DOHH2 (cell line): ENCODE measurements around the gene NCKAP5.

Experiments
- H3F3A ChIP-seq: fragments of 200-600 bp; sonication (generic), shearing (Covaris generic); 2 replicates; pipeline ENCODE4 v1.6.0; 2016; ENCODE audit warnings: antibody characterized with exemption, mild to moderate bottlenecking; ENCODE audit not compliant: control insufficient read depth, insufficient read depth
- H3K27ac ChIP-seq: fragments of 200-600 bp; sonication (generic); 2 replicates; pipeline ENCODE4 v1.5.1; 2014; ENCODE audit warnings: low read depth, mild to moderate bottlenecking, low read length, moderate library complexity
- H3K27me3 ChIP-seq: fragments of 200-600 bp; sonication (generic); 2 replicates; pipeline ENCODE4 v1.6.1; 2014; ENCODE audit warnings: mild to moderate bottlenecking, low read length, mixed read lengths; ENCODE audit not compliant: control insufficient read depth
- H3K36me3 ChIP-seq: fragments of 200-600 bp; sonication (generic); 2 replicates; pipeline ENCODE4 v1.6.1; 2014; ENCODE audit warnings: mild to moderate bottlenecking, low read length, moderate library complexity, mixed read lengths; ENCODE audit not compliant: control insufficient read depth
- H3K4me1 ChIP-seq: fragments of 200-600 bp; sonication (generic); 2 replicates; pipeline ENCODE4 v1.6.1; 2014; ENCODE audit warnings: mild to moderate bottlenecking, low read length, mixed read lengths; ENCODE audit not compliant: control insufficient read depth
- H3K4me2 ChIP-seq: fragments of 200-600 bp; sonication (generic); 2 replicates; pipeline ENCODE4 v1.6.0; 2014; ENCODE audit warnings: mild to moderate bottlenecking, low read length, moderate library complexity
- H3K4me3 ChIP-seq: fragments of 200-600 bp; sonication (generic); 2 replicates; pipeline ENCODE4 v1.5.1; 2014; ENCODE audit warnings: mild to moderate bottlenecking, low read length, mixed read lengths
- H3K79me2 ChIP-seq: fragments of 200-600 bp; sonication (generic); 2 replicates; pipeline ENCODE4 v1.6.1; 2014; ENCODE audit warnings: mild to moderate bottlenecking, low read length, mixed read lengths; ENCODE audit not compliant: control insufficient read depth
- H3K9me2 ChIP-seq: fragments of 200-600 bp; sonication (generic); replicated peaks from 2 replicates; pipeline ENCODE4 v1.6.1; 2014; ENCODE audit warnings: mild to moderate bottlenecking, low read length, mixed read lengths; ENCODE audit not compliant: control insufficient read depth
- H3K9me3 ChIP-seq: fragments of 200-600 bp; sonication (generic); 2 replicates; pipeline ENCODE4 v1.6.1; 2014; ENCODE audit warnings: antibody characterized with exemption, low read length, mixed read lengths; ENCODE audit not compliant: control insufficient read depth, insufficient read depth
- H4K20me1 ChIP-seq: fragments of 200-600 bp; sonication (generic); 2 replicates; pipeline ENCODE4 v1.6.0; 2014; ENCODE audit warnings: low read depth, mild to moderate bottlenecking, antibody characterized with exemption, low read length, moderate library complexity; ENCODE audit not compliant: control insufficient read depth, insufficient read depth
- EZH2phosphoT487 ChIP-seq: fragments of 200-600 bp; sonication (generic); IDR thresholded peaks from 2 replicates; pipeline ENCODE4 v1.6.1; 2017; ENCODE audit warnings: borderline replicate concordance, mild to moderate bottlenecking, antibody characterized with exemption, low read length, moderate library complexity, mixed read lengths
- TF ChIP-seq, protein P1 (sequence below): fragments of 200-600 bp; sonication (generic); IDR thresholded peaks from one replicate; pipeline ENCODE4 v1.5.1; 2014; ENCODE audit warnings: antibody characterized with exemption, mild to moderate bottlenecking, low read depth, low read length; ENCODE audit not compliant: poor library complexity, severe bottlenecking

The NCKAP5 gene

DNA sequence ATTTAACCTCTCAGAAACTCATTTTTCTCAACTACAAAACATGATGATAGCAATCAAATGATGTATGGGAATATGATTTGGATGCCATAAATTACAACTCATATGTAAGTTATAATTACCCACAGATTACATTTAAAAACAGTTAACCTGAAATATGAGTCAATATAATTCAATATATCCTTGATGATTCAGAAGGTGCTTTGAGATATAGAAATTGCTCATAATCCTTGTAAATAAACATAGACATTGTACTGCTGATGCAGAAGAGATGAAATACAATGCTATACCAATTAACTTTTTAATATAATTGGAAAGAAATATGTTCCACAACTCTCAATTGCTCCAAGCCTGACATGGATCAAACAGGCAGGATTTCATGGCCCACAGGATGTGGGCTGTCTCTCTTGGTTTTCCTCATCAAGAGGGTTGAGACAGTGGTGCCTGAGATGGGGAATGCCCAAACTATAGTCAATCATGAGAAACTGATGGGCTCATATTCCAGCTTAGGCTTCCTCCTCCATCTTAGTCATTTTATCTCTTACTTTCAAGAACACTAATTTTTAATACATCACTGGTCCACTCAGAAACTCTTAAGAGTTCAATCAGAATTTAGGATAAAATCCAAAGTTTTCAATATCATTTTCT lies 49.4 kb downstream of the NCKAP5 start:
- Histone ChIP-seq H3K9me2 (no peaks in the 10 kb centered on the region), H3K27me3 (no peaks in the 10 kb centered on the region), H3K4me3 (no peak overlapping the region), H3K79me2 (no peaks in the 10 kb centered on the region), H3K4me1 (no peaks in the 10 kb centered on the region), H3F3A (no peaks in the 10 kb centered on the region), H3K36me3 (no peaks in the 10 kb centered on the region), H3K9me3 (no peaks in the 10 kb centered on the region), H3K27ac (no peak overlapping the region), H3K4me2 (no peak overlapping the region), H4K20me1 (no peaks in the 10 kb centered on the region)
- TF ChIP-seq, protein P1, sequence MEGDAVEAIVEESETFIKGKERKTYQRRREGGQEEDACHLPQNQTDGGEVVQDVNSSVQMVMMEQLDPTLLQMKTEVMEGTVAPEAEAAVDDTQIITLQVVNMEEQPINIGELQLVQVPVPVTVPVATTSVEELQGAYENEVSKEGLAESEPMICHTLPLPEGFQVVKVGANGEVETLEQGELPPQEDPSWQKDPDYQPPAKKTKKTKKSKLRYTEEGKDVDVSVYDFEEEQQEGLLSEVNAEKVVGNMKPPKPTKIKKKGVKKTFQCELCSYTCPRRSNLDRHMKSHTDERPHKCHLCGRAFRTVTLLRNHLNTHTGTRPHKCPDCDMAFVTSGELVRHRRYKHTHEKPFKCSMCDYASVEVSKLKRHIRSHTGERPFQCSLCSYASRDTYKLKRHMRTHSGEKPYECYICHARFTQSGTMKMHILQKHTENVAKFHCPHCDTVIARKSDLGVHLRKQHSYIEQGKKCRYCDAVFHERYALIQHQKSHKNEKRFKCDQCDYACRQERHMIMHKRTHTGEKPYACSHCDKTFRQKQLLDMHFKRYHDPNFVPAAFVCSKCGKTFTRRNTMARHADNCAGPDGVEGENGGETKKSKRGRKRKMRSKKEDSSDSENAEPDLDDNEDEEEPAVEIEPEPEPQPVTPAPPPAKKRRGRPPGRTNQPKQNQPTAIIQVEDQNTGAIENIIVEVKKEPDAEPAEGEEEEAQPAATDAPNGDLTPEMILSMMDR: no peak
- TF ChIP-seq EZH2phosphoT487: no peak

DNA sequence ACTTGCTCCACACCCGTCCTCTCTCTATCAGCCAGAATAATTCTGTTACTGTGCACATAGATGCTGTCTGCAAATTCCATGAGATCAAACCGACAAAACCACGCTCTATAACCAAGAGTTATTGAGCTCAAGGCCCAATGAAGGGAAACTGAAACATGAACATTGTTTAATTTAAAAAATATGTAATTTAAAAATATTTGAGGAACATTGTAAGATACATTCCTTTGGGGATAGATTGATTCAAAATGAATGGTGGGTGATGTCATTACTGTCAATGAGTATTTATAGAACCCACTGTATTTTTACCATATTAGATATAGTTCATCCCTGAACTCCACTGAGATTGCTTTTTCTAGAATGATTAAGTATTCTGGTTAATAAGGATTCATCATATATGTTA lies 50.4 kb downstream of the NCKAP5 start:
- no peaks in the 10 kb centered on the region for H3K9me3 ChIP-seq
- H3K36me3 ChIP-seq: no peaks in the 10 kb centered on the region
- TF ChIP-seq, protein P1: no peak
- no peaks in the 10 kb centered on the region for H3K9me2 ChIP-seq
- no peaks in the 10 kb centered on the region for H3K79me2 ChIP-seq
- H3F3A ChIP-seq: no peaks in the 10 kb centered on the region
- no peaks in the 10 kb centered on the region for H4K20me1 ChIP-seq
- H3K4me2 ChIP-seq: no peak overlapping the region
- H3K27me3 ChIP-seq: no peaks in the 10 kb centered on the region
- no peaks in the 10 kb centered on the region for H3K4me1 ChIP-seq
- no peak overlapping the region for H3K4me3 ChIP-seq
- no peak overlapping the region for H3K27ac ChIP-seq

DNA sequence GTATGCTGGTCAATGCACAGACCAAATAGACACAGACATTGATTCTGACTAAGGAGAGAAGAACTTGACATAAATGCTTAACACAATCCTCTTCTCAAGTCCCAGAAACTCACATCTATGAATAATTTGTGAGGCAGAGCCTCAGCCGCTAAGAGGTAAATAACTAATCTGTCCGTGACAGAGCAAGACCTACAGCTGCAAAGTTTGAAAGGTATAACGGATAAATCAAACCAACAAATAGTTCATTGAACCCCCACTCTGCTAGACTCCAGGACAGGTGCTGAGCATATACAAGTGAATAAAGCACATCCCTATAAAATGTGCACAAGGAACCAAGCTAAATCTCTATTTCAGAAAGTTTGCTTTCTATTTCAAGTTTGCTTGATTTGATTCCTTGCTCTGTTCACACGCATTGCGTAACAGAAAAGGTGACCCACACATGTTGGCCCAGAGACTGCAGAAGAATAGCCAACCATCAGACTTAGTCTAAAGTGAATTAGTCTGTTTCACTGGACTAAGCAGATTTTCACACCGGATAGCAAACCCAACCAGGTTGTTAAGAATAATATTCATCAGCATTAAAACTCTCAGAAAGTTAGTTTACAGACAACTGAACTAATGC lies 51.7 kb downstream of the NCKAP5 start:
- H4K20me1 ChIP-seq: no peaks in the 10 kb centered on the region
- H3K9me2 ChIP-seq: no peaks in the 10 kb centered on the region
- H3K36me3 ChIP-seq: no peaks in the 10 kb centered on the region
- H3K27ac ChIP-seq: no peak overlapping the region
- H3K4me2 ChIP-seq: no peak overlapping the region
- H3F3A ChIP-seq: no peaks in the 10 kb centered on the region
- H3K27me3 ChIP-seq: no peaks in the 10 kb centered on the region
- no peak for TF ChIP-seq EZH2phosphoT487
- TF ChIP-seq, protein P1: no peak
- H3K79me2 ChIP-seq: no peaks in the 10 kb centered on the region
- no peaks in the 10 kb centered on the region for H3K4me1 ChIP-seq
- H3K4me3 ChIP-seq: no peak overlapping the region
- H3K9me3 ChIP-seq: no peaks in the 10 kb centered on the region
